Fibroblast of the aortic adventitia (primary cell): ENCODE data around the gene TSPAN33. TPM values are rescaled to one million over a fixed set of nuclear protein-coding genes. Genes with fewer than 3 reads are reported as not detected.
"Not testable (repeated sequence)": the region's sequence is repeated elsewhere in the genome, so short reads cannot be mapped to it uniquely, and the experiment has no call there.

ENCODE experiments used
- DNase-seq: peaks from one replicate; pipeline ENCODE4 v3.0.0-alpha.2; 2010; ENCODE audit warnings: low read depth
- H3K4me3 ChIP-seq: 2 replicates; pipeline ENCODE4 v1.5.1; 2011; ENCODE audit warnings: low read depth, mild to moderate bottlenecking, control low read depth, low read length, moderate library complexity
- CTCF ChIP-seq: IDR thresholded peaks from 2 replicates; pipeline ENCODE4 v1.5.1; 2011; ENCODE audit warnings: mild to moderate bottlenecking, low read length, control low read depth, inconsistent platforms; ENCODE audit not compliant: insufficient read depth
- total RNA-seq: library from RNA; depleted of rRNA; stranded (reverse); fragments of >200 nt; gene quantifications from 2 replicates; pipeline ENCODE4 v1.2.3, GENCODE V29; 2012; ENCODE audit warnings: low replicate concordance

Gene TSPAN33
- total RNA-seq, 1 donor = not detected

DNA sequence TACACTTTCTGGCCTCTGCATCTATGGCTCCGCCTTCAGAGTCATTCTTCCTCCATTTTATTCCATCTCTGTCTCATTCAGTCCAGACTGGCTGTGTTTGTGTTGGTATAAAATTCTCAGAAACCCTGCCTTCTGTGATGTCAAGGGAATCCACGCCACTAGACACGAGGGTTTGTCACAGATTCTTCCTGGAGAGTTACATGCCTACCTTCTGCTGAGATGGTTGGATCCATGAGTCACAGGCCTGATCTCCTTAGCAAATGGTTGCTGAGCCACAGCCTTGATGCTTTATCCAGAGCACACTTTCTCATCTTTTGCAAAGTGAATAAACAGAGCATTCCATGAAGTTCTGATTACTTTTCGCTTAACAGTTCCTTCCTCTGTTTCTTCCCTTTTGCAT lies 35.9 kb upstream of the TSPAN33 start:
- no peak for DNase-seq
- no peak for TF ChIP-seq CTCF
- H3K4me3 ChIP-seq = no peak overlapping the region

GRCh38 chr7:129110258-129110981 lies 34.1 kb upstream of the TSPAN33 start:
- no peak overlapping the region for H3K4me3 ChIP-seq
- DNase-seq = no peak
- TF ChIP-seq CTCF = no peak

GRCh38 chr7:129110982-129111376 lies 33.5 kb upstream of the TSPAN33 start:
- H3K4me3 ChIP-seq = no peak overlapping the region
- no peak for DNase-seq
- TF ChIP-seq CTCF = no peak

DNA sequence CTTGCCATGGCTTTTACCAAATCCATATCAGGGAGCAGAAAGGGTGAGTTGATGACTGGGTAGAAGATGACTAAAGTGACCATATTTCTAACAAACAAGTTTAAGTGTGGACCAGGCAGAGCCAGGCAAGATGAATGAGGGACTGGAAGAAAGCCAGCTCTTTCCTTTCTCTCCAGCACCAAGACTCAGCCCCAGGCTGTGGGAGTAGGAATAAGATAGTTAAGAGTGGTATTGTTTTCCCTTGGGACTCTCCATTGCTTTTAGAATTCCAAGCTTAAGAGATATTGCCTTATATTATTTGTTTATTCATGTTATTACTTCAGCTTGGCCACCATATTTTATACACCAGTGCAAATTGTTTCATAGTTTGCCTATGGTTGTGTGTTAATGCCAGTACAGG lies 28.8 kb upstream of the TSPAN33 start:
- no peak for TF ChIP-seq CTCF
- DNase-seq = no peak
- no peak overlapping the region for H3K4me3 ChIP-seq

DNA sequence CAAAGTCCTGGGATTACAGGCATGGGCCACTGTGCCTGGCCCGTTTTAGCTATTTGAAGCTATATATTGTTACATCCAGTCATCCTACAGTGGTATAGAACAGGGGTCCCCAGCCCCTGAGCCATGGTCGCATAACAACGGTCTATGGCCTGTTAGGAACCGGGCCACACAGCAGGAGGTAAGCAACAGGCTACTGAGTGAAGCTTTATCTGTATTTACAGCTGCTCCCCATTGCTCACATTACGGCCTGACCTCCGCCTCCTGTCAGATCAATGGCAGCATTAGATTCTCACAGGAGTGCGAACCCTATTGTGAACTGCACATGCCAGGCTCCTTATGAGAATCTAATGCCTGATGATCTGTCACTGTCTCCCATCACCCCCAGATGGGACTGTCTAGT lies 26.3 kb upstream of the TSPAN33 start:
- no peak for DNase-seq
- TF ChIP-seq CTCF = no peak
- no peak overlapping the region for H3K4me3 ChIP-seq

DNA sequence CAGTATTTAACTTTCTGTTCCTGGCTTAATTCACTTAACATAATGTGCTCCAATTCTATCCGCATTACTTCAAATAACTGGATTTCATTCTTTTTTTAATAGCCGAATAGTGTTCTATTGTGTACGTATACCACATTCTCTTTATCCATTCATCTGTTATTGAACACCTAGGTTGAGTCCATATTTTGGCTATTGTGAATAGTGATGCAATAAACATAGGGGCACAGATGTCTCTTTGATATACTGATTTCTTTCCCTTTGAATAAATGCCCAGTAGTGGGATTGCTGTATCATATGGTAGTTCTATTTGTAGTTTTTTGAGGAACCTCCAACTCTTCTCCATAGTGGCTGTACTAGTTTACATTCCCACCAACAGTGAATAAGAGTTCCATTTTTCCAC lies 25.5 kb upstream of the TSPAN33 start:
- H3K4me3 ChIP-seq = no peak overlapping the region
- no peak for DNase-seq
- TF ChIP-seq CTCF = no peak

DNA sequence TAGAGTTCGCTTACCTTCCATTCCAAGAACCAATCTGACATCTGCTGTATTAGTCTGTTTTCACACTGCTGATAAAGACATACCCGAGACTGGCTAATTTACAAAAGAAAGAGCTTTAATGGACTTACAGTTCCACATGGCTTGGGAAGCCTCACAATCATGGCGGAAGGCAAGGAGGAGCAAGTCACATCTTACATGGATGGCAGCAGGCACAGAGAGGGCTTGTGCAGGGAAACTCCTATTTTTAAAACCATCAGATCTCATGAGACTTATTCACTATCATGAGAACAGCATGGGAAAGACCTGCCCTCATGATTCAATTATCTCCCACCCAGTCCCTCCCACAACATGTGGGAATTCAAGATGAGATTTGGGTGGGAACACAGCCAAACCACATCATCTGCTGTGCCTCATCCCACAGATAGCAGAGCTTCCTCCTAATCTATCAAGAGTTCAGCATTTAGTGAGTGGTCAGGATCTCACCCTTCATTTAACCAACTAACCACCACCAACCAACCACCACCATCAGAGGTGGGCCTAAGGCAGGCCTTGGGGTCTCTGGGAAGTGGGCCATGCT lies 22.9 kb upstream of the TSPAN33 start:
- not testable (repeated sequence) for H3K4me3 ChIP-seq, DNase-seq
